WTC11 (cell line): Measurements from ENCODE around the gene IQGAP3. TPM values are rescaled to one million over a fixed set of nuclear protein-coding genes. Genes with fewer than 3 reads are reported as not detected.
A peak's percentile ranks its signal among the peaks of the same experiment; 100 is the strongest.
"Not testable (repeated sequence)": the region's sequence is repeated elsewhere in the genome, so short reads cannot be mapped to it uniquely, and the experiment has no call there.

Experiments
- ATAC-seq: fragments of 200-7000 bp; cut with Tn5 transposase; 2 replicates; pipeline ENCODE4 v1.10.0; 2021; ENCODE audit warnings: mild to moderate bottlenecking, moderate library complexity
- CTCF ChIA-PET: fragments of 300-600 bp; sonication (Branson Sonifier 250); formaldehyde crosslinking; loops from one replicate; lab custom pipeline; 2021; ENCODE audit warnings: antibody characterized with exemption; lab: Charles Lee
- POLR2A ChIA-PET: fragments of 350-600 bp; sonication (Branson Sonifier 250); formaldehyde crosslinking; loops from one replicate; lab custom pipeline; 2021; ENCODE audit warnings: antibody characterized with exemption; lab: Charles Lee
- DNase-seq: peaks from one replicate; pipeline ENCODE4 v3.0.0; 2021; ENCODE audit warnings: low spot score
- H3K27ac Mint-ChIP-seq: 2 replicates; pipeline ENCODE4 v1.8.0; 2021; ENCODE audit warnings: mixed read lengths
- H3K27me3 Mint-ChIP-seq: 2 replicates; pipeline ENCODE4 v1.8.0; 2021; ENCODE audit warnings: low read depth, mild to moderate bottlenecking, moderate library complexity, mixed read lengths
- H3K36me3 Mint-ChIP-seq: 2 replicates; pipeline ENCODE4 v1.8.0; 2021; ENCODE audit warnings: mixed read lengths
- H3K4me1 Mint-ChIP-seq: 2 replicates; pipeline ENCODE4 v1.8.0; 2022; ENCODE audit warnings: mixed read lengths
- H3K4me3 Mint-ChIP-seq: 2 replicates; pipeline ENCODE4 v1.8.0; 2021; ENCODE audit warnings: mild to moderate bottlenecking, moderate library complexity, mixed read lengths
- H3K9me3 Mint-ChIP-seq: 2 replicates; pipeline ENCODE4 v1.8.0; 2021; ENCODE audit warnings: mixed read lengths
- ATF2 ChIP-seq: sonication (generic); formaldehyde crosslinking; IDR thresholded peaks from 2 replicates; pipeline ENCODE4 v1.8.1; 2022; ENCODE audit warnings: low read depth, missing genetic modification reagents, borderline replicate concordance
- E2F5 ChIP-seq: sonication (generic); formaldehyde crosslinking; IDR thresholded peaks from 2 replicates; pipeline ENCODE4 v1.8.1; 2022; ENCODE audit warnings: mild to moderate bottlenecking, moderate library complexity, missing genetic modification reagents
- ELF4 ChIP-seq: sonication (generic); formaldehyde crosslinking; IDR thresholded peaks from 2 replicates; pipeline ENCODE4 v1.8.1; 2022; ENCODE audit warnings: low read depth, mild to moderate bottlenecking, moderate library complexity, missing genetic modification reagents
- FOXP4 ChIP-seq: sonication (generic); formaldehyde crosslinking; IDR thresholded peaks from 2 replicates; pipeline ENCODE4 v1.8.0; 2022; ENCODE audit warnings: mild to moderate bottlenecking, missing genetic modification reagents
- GRHL2 ChIP-seq: fragments of 250-450 bp; sonication (Bioruptor Pico); IDR thresholded peaks from 2 replicates; pipeline ENCODE4 v1.8.0; 2022; ENCODE audit warnings: mild to moderate bottlenecking, moderate library complexity; ENCODE audit not compliant: insufficient replicate concordance, severe bottlenecking
- IRF1 ChIP-seq: sonication (generic); formaldehyde crosslinking; IDR thresholded peaks from 2 replicates; pipeline ENCODE4 v1.8.0; 2023; ENCODE audit warnings: missing genetic modification reagents
- IRF2 ChIP-seq: sonication (generic); formaldehyde crosslinking; IDR thresholded peaks from 2 replicates; pipeline ENCODE4 v1.8.0; 2022; ENCODE audit warnings: low read depth, missing genetic modification reagents, borderline replicate concordance
- JUN ChIP-seq: sonication (generic); formaldehyde crosslinking; IDR thresholded peaks from 2 replicates; pipeline ENCODE4 v1.8.0; 2023; ENCODE audit warnings: mild to moderate bottlenecking, missing genetic modification reagents
- OVOL2 ChIP-seq: fragments of 250-450 bp; sonication (Bioruptor Pico); IDR thresholded peaks from 2 replicates; pipeline ENCODE4 v1.9.0; 2021; ENCODE audit warnings: mild to moderate bottlenecking, borderline replicate concordance
- PRDM15 ChIP-seq: sonication (generic); formaldehyde crosslinking; IDR thresholded peaks from 2 replicates; pipeline ENCODE4 v1.8.0; 2022; ENCODE audit warnings: missing genetic modification reagents
- PRRX2 ChIP-seq: fragments of 250-450 bp; sonication (Bioruptor Pico); IDR thresholded peaks from 2 replicates; pipeline ENCODE4 v1.8.0; 2021; ENCODE audit warnings: mild to moderate bottlenecking
- STAT6 ChIP-seq: sonication (generic); formaldehyde crosslinking; conservative IDR thresholded peaks from 2 replicates; pipeline ENCODE4 v1.8.1; 2023; ENCODE audit warnings: mild to moderate bottlenecking, low read depth, missing genetic modification reagents, moderate library complexity
- TEAD4 ChIP-seq: sonication (generic); formaldehyde crosslinking; IDR thresholded peaks from 2 replicates; pipeline ENCODE4 v1.8.0; 2022; ENCODE audit warnings: mild to moderate bottlenecking, missing genetic modification reagents
- USF1 ChIP-seq: sonication (generic); formaldehyde crosslinking; IDR thresholded peaks from 2 replicates; pipeline ENCODE4 v1.8.0; 2022; ENCODE audit warnings: mild to moderate bottlenecking, missing genetic modification reagents
- ZNF423 ChIP-seq: fragments of 250-450 bp; sonication (Bioruptor Pico); IDR thresholded peaks from 2 replicates; pipeline ENCODE4 v2.1.2; 2022; ENCODE audit warnings: mild to moderate bottlenecking, moderate library complexity
- ZNF425 ChIP-seq: fragments of 250-450 bp; sonication (Bioruptor Pico); conservative IDR thresholded peaks from 2 replicates; pipeline ENCODE4 v1.9.0; 2021; ENCODE audit warnings: mild to moderate bottlenecking
- ZNF671 ChIP-seq: fragments of 250-450 bp; sonication (Bioruptor Pico); IDR thresholded peaks from 2 replicates; pipeline ENCODE4 v1.8.0; 2021; ENCODE audit warnings: mild to moderate bottlenecking
- total RNA-seq: library from RNA; stranded (reverse); gene quantifications from 3 replicates; pipeline ENCODE4 v1.2.3, GENCODE V29; 2021

The IQGAP3 gene
- total RNA-seq, 1 experiment from 2014 or later = 33.3 TPM

GRCh38 chr1:156612666-156613065, 40.3 kb upstream of the IQGAP3 start (continued):
- TF ChIP-seq PRDM15 (CRISPR knock-in tag) = no peak

GRCh38 chr1:156610072-156610471, 37.7 kb upstream of the IQGAP3 start:
- H3K27ac Mint-ChIP-seq, H3K4me3 Mint-ChIP-seq, DNase-seq, H3K9me3 Mint-ChIP-seq, H3K4me1 Mint-ChIP-seq, H3K36me3 Mint-ChIP-seq, ATAC-seq, POLR2A ChIA-PET: not testable (repeated sequence)
- H3K27me3 Mint-ChIP-seq = peaks cover 11% of the 10 kb centered on the region; the same call in 1 of the 2 replicates
- CTCF ChIA-PET = interaction anchor here (1.0 kb wide), 1 partner anchor 9 kb away, joined by 6 read pairs; the partner anchor contains the start of gene HAPLN2

- H3K9me3 Mint-ChIP-seq = no peaks in the 10 kb centered on the region
- H3K4me3 Mint-ChIP-seq = no peak overlapping the region
- POLR2A ChIA-PET = interaction anchor here (1.3 to 1.8 kb wide), 3 partner anchors 11 to 108 kb away, joined by 4 to 7 read pairs (median 6); partner anchors contain the start of genes MEF2D and NAXE
- H3K27ac Mint-ChIP-seq = no peak overlapping the region
- no peaks in the 10 kb centered on the region for H3K36me3 Mint-ChIP-seq
- ATAC-seq (peak; percentile 65), DNase-seq (peak; percentile 60)
- H3K4me1 Mint-ChIP-seq = peaks cover 4% of the 10 kb centered on the region; the same call in 1 of the 2 replicates
- peaks cover 5% of the 10 kb centered on the region; the same call in 1 of the 2 replicates for H3K27me3 Mint-ChIP-seq
- CTCF ChIA-PET = interaction anchor here (0.6 to 2.1 kb wide), 21 partner anchors 9 to 252 kb away, joined by 3 to 30 read pairs (median 5); partner anchors contain the start of genes BCAN, HAPLN2, MEF2D and NAXE
- no peak for TF ChIP-seq ZNF425 (CRISPR knock-in tag)
- no peak for TF ChIP-seq TEAD4 (CRISPR knock-in tag)
- TF ChIP-seq JUN = no peak
- no peak for TF ChIP-seq IRF1
- TF ChIP-seq OVOL2 (CRISPR knock-in tag) = no peak
- TF ChIP-seq ELF4 (CRISPR knock-in tag) = no peak
- TF ChIP-seq ATF2 (CRISPR knock-in tag) = no peak
- no peak for TF ChIP-seq ZNF671 (CRISPR knock-in tag)
- TF ChIP-seq E2F5 = no peak
- no peak for TF ChIP-seq FOXP4 (CRISPR knock-in tag)
- no peak for TF ChIP-seq PRRX2 (CRISPR knock-in tag)
- TF ChIP-seq GRHL2 (CRISPR knock-in tag) = no peak
- no peak for TF ChIP-seq IRF2 (CRISPR knock-in tag)
- TF ChIP-seq STAT6 (CRISPR knock-in tag) = no peak
- peak; percentile 68; the same call in 1 of the 2 replicates for TF ChIP-seq ZNF423 (CRISPR knock-in tag)
- no peak for TF ChIP-seq USF1
These were observed 36.6 kb upstream of the IQGAP3 start for GRCh38 chr1:156608981-156609380.
